ENCODE measurements around the gene SCAPER. TPM values are rescaled to one million over a fixed set of nuclear protein-coding genes. Genes with fewer than 3 reads are reported as not detected.

Gene SCAPER
- total RNA-seq, 1 donor from 2014 or later = 58.0 TPM

DNA sequence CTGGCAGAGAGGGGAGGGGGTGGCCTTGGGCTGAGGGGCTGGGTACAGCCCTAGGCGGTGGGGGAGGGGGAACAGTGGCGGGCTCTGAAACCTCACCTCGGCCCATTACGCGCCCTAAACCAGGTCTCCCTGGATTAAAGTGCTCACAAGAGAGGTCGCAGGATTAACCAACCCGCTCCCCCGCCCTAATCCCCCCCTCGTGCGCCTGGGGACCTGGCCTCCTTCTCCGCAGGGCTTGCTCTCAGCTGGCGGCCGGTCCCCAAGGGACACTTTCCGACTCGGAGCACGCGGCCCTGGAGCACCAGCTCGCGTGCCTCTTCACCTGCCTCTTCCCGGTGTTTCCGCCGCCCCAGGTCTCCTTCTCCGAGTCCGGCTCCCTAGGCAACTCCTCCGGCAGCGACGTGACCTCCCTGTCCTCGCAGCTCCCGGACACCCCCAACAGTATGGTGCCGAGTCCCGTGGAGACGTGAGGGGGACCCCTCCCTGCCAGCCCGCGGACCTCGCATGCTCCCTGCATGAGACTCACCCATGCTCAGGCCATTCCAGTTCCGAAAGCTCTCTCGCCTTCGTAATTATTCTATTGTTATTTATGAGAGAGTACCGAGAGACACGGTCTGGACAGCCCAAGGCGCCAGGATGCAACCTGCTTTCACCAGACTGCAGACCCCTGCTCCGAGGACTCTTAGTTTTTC lies 563.6 kb downstream of the SCAPER start:
- Mint-ChIP-seq H3K9me3 (ENCODE audit: unreplicated experiment) (peaks cover 38% of the 10 kb centered on the region), H3K36me3 (ENCODE audit: unreplicated experiment) (peaks cover 16% of the 10 kb centered on the region), H3K4me3 (ENCODE audit: unreplicated experiment) (peak overlapping the region; percentile 93), H3K4me1 (ENCODE audit: low read depth, unreplicated experiment) (peaks cover 26% of the 10 kb centered on the region), H3K27me3 (ENCODE audit: unreplicated experiment) (peaks cover 50% of the 10 kb centered on the region), H3K27ac (ENCODE audit: unreplicated experiment) (peak overlapping the region; percentile 44)
- TF ChIP-seq, protein P1, sequence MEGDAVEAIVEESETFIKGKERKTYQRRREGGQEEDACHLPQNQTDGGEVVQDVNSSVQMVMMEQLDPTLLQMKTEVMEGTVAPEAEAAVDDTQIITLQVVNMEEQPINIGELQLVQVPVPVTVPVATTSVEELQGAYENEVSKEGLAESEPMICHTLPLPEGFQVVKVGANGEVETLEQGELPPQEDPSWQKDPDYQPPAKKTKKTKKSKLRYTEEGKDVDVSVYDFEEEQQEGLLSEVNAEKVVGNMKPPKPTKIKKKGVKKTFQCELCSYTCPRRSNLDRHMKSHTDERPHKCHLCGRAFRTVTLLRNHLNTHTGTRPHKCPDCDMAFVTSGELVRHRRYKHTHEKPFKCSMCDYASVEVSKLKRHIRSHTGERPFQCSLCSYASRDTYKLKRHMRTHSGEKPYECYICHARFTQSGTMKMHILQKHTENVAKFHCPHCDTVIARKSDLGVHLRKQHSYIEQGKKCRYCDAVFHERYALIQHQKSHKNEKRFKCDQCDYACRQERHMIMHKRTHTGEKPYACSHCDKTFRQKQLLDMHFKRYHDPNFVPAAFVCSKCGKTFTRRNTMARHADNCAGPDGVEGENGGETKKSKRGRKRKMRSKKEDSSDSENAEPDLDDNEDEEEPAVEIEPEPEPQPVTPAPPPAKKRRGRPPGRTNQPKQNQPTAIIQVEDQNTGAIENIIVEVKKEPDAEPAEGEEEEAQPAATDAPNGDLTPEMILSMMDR (IDR thresholded peaks at IDR 0.05; ENCODE audit: partially characterized antibody, unreplicated experiment) = no peak
- DNase-seq = peak; percentile 70

DNA sequence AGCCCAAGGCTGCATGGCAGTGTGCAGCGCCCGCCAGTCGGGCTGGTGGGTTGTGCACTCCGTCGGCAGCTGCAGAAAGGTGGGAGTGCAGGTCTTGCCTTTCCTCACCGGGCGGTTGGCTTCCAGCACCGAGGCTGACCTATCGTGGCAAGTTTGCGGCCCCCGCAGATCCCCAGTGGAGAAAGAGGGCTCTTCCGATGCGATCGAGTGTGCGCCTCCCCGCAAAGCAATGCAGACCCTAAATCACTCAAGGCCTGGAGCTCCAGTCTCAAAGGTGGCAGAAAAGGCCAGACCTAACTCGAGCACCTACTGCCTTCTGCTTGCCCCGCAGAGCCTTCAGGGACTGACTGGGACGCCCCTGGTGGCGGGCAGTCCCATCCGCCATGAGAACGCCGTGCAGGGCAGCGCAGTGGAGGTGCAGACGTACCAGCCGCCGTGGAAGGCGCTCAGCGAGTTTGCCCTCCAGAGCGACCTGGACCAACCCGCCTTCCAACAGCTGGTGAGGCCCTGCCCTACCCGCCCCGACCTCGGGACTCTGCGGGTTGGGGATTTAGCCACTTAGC lies 564.3 kb downstream of the SCAPER start:
- TF ChIP-seq, protein P1 (IDR thresholded peaks at IDR 0.05; ENCODE audit: partially characterized antibody, unreplicated experiment) = peak; percentile 28
- Mint-ChIP-seq H3K4me1 (ENCODE audit: low read depth, unreplicated experiment) (peaks cover 26% of the 10 kb centered on the region), H3K36me3 (ENCODE audit: unreplicated experiment) (peaks cover 16% of the 10 kb centered on the region), H3K27me3 (ENCODE audit: unreplicated experiment) (peaks cover 51% of the 10 kb centered on the region), H3K27ac (ENCODE audit: unreplicated experiment) (peak overlapping the region; percentile 53), H3K4me3 (ENCODE audit: unreplicated experiment) (peak overlapping the region; percentile 93), H3K9me3 (ENCODE audit: unreplicated experiment) (peaks cover 38% of the 10 kb centered on the region)
- peak; percentile 56 for DNase-seq

DNA sequence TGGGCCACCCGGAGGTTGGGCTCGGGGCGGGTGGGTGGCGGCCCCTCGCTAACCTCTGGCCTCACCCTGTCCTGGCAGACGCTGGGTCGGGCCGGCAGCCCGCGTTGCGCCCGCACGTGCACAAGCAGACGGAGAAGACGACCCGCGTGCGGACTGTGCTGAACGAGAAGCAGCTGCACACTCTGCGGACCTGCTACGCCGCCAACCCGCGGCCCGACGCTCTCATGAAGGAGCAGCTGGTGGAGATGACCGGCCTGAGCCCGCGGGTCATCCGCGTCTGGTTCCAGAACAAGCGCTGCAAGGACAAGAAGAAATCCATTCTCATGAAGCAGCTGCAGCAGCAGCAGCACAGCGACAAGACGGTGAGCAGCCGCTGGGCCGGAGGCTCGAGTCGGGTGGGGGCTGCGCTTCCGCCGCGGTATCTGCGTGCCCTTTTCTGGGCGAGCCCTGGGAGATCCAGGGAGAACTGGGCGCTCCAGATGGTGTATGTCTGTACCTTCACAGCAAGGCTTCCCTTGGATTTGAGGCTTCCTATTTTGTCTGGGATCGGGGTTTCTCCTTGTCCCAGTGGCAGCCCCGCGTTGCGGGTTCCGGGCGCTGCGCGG lies 564.8 kb downstream of the SCAPER start:
- peak; percentile 69 for DNase-seq
- peaks cover 20% of the 10 kb centered on the region for H3K4me1 Mint-ChIP-seq (ENCODE audit: low read depth, unreplicated experiment)

GRCh38 chr15:76339305-76340197 lies 565.6 kb downstream of the SCAPER start:
- peak overlapping the region; percentile 96 for H3K27ac Mint-ChIP-seq (ENCODE audit: unreplicated experiment)
- DNase-seq = peak; percentile 50
- H3K9me3 Mint-ChIP-seq (ENCODE audit: unreplicated experiment) = peaks cover 46% of the 10 kb centered on the region
- H3K4me3 Mint-ChIP-seq (ENCODE audit: unreplicated experiment) = peak overlapping the region; percentile 93
- H3K27me3 Mint-ChIP-seq (ENCODE audit: unreplicated experiment) = peaks cover 48% of the 10 kb centered on the region
- peaks cover 15% of the 10 kb centered on the region for H3K4me1 Mint-ChIP-seq (ENCODE audit: low read depth, unreplicated experiment)
- H3K36me3 Mint-ChIP-seq (ENCODE audit: unreplicated experiment) = peaks cover 16% of the 10 kb centered on the region
- TF ChIP-seq, protein P1 (IDR thresholded peaks at IDR 0.05; ENCODE audit: partially characterized antibody, unreplicated experiment) = no peak

More for the DNA sequence above, 564.8 kb downstream of the SCAPER start:
- Mint-ChIP-seq H3K4me3 (ENCODE audit: unreplicated experiment) (peak overlapping the region; percentile 93), H3K9me3 (ENCODE audit: unreplicated experiment) (peaks cover 40% of the 10 kb centered on the region), H3K27ac (ENCODE audit: unreplicated experiment) (peak overlapping the region; percentile 96), H3K27me3 (ENCODE audit: unreplicated experiment) (peaks cover 50% of the 10 kb centered on the region), H3K36me3 (ENCODE audit: unreplicated experiment) (peaks cover 16% of the 10 kb centered on the region)
- TF ChIP-seq, protein P1 (IDR thresholded peaks at IDR 0.05; ENCODE audit: partially characterized antibody, unreplicated experiment) = no peak
